ENCODE measurements around the gene A4GNT. TPM values are rescaled to one million over a fixed set of nuclear protein-coding genes. Genes with fewer than 3 reads are reported as not detected.
"Not testable (repeated sequence)": the region's sequence is repeated elsewhere in the genome, so short reads cannot be mapped to it uniquely, and the experiment has no call there.

A4GNT gene
- total RNA-seq, 1 donor from 2014 or later: not detected

DNA sequence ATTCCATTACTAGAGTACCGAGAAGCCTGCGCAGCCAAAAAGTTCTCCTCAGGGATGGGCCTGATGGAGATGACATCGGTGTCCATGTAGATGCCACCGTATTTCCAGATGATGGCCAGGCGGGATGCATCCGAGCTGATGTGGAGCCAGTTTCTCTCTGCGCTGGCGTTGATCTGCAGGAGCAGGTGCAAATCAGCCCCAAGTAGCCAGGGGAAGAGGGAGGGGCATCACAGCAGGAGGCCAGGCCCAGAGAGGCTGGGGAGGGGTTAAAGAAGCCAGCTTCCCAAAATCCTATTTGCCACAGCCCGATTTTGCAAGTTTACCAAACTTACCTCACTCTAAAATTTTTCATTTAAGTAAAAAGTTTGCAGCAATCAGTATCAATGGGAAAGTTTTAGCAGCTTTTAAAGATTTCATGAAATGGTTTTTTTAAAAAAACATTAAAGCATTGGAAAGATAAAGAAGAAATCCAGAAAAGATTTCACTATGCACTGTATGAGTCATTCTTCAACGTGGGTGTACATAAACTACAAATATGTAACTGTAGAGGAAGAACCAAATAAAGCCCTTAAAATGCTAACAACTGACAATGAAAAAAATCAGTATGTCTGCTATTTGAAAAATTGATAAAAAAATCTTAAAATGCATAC is 7.4 kb downstream of the A4GNT start:
- DNase-seq (ENCODE audit: missing footprints) (no peak), ATAC-seq (no peak)
- intact Hi-C loops (cut with DNase I): no loop called here

GRCh38 chr3:138124188-138124587 is 8.0 kb downstream of the A4GNT start:
- intact Hi-C loops (cut with DNase I): no loop called here
- ATAC-seq (no peak), DNase-seq (ENCODE audit: missing footprints) (no peak)

DNA sequence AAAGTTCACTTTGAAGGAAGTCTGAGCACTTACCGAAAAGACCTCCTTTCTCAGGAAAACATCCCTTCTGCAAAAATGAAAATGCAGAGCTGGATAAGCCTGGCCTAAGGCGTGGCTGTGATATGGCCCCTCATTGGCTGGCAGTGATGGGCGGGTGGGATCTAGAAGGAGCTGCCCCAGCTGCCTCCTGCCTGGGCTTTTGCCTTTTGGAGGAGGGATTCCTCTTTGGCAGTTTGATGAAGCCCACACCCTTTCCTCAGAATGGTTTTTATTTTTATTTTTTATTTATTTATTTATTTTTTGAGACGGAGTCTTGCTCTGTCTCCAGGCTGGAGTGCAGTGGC is 12.8 kb downstream of the A4GNT start:
- intact Hi-C loops (cut with DNase I): loop anchor here (5.0 kb wide), 1 partner anchor 68 kb away; the partner anchor contains the start of gene ARMC8
- ATAC-seq (no peak), DNase-seq (ENCODE audit: missing footprints) (no peak)

DNA sequence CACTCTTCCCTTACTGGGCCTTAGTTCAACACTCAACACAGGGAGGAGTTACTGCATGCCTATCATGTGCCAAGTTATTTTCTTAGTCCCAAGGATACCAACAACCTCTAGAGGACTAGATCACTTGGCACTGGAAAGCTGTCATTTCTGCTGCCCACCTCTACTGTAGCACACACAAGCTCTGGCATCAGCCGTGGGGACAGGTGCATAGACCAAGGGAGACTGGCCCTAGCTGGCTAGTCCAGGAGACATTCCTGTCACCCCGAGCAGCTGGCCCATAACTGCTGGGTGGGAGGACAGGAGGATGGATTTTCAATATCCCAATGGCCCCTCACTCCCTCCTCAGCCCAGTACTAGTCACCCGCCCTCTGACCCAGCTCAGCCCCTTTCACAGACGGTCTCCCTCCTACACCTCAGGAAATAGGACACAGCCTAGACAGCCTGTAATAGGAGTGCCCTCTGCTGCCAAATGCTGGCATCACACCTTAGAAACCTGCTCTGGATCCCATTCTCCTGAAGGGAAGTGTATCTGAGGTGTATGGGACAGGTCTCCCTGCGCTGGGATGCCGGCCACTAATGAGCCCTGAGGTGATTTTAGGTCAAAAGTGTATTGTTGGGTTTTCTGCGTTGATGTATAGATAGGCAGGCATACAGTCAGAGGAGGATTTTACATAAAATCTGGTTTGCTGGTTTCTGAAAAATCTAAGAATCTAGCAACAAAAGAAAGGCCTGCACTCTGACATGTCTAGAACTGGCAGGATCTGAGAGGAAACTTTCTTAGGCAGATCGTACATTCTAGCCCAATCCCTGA is 13.4 kb downstream of the A4GNT start:
- ATAC-seq (peak; percentile 58), DNase-seq (ENCODE audit: missing footprints) (no peak)
- intact Hi-C loops (cut with DNase I): loop anchor here (1.0 to 5.0 kb wide), 2 partner anchors 51 to 68 kb away; partner anchors contain the start of gene ARMC8

- intact Hi-C loops (cut with DNase I): loop anchor here (5.0 kb wide), 1 partner anchor 72 kb away; the partner anchor contains the start of gene ARMC8
- peak; percentile 86 for DNase-seq (ENCODE audit: missing footprints)
- peak; percentile 97 for ATAC-seq
These were observed 16.9 kb downstream of the A4GNT start, which contains the start of gene DZIP1L for GRCh38 chr3:138114988-138115971. TSS of gene DZIP1L (minus strand) at chr3:138115608. CDS start at chr3:138103971, 11,637 bp downstream.

DNA sequence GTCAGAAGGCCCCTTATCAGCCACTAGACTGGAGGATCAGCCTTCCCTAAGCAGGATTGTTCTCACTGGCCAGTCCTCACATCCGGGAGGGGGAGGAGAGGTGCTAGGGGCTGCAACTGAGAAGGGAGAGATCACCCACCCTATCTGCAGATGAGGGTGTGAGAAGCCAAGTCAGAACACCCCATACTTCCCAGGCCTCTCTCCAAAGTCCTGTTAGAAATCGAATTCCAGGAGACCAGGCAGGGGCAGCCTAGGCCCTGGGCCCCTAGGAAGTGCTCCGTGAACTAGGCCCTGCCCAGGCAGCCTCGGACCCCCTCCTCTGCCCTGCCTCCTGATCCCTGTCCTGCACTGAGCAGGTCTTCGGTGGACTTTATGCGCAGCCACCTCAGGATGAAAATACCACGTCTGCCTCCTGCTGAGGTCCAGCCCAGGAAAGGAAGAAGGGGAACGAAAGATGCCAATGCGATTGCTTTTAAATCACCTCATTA is 17.7 kb downstream of the A4GNT start:
- ATAC-seq: no peak
- intact Hi-C loops (cut with DNase I): no loop called here

GRCh38 chr3:138113326-138113725 is 18.9 kb downstream of the A4GNT start:
- intact Hi-C loops (cut with DNase I): no loop called here
- DNase-seq (ENCODE audit: missing footprints) (no peak), ATAC-seq (no peak)

More for the DNA sequence above, 17.7 kb downstream of the A4GNT start:
- no peak for DNase-seq (ENCODE audit: missing footprints)

DNA sequence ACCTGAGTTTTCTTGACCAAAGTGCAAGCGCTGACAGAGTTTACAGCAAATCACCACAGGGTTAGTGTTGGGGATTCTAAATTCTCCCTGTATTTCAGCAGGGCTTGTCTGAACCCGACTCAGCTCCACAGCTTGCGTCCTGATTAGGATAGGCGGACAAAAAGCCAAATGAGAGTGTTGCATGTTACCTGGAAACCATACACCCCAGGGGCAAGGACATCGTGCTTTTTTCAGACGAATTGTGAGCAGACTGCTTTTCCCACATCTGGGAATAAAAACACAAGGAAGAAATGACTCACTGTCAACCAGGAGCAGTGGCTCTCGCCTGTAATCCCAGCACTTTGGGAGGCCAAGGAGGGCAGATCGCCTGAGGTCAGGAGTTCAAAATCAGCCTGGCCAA is 19.8 kb downstream of the A4GNT start:
- intact Hi-C loops (cut with DNase I): no loop called here
- ATAC-seq (no peak), DNase-seq (ENCODE audit: missing footprints) (no peak)

- no peak for ATAC-seq
- no peak for DNase-seq (ENCODE audit: missing footprints)
- intact Hi-C loops (cut with DNase I): no loop called here
These were observed 26.6 kb downstream of the A4GNT start for GRCh38 chr3:138105598-138105997.

DNA sequence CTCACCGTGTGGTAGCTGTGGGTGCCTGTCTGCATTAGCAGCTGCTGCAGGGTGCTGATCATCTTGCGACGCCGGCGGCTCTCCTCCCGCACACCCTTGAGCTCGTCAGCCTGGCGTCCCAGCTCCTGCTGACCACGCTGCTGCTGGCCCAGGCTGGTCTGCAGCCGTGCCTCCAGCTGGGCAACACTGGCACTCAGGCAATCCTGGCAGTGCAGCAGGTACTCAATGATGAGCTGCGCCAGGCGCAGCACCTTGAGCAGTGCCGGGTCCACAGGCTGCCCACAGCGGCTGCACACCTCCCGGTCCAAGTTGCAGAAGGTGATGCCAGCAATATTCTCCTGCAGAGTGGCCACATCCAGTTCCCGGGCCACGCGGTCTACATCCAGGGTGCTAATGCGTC is 28.7 kb downstream of the A4GNT start:
- DNase-seq (ENCODE audit: missing footprints): no peak
- ATAC-seq: no peak
- intact Hi-C loops (cut with DNase I): no loop called here

GRCh38 chr3:138101351-138101940 is 30.7 kb downstream of the A4GNT start:
- DNase-seq (ENCODE audit: missing footprints); intact Hi-C loops (cut with DNase I); ATAC-seq: not testable (repeated sequence)

DNA sequence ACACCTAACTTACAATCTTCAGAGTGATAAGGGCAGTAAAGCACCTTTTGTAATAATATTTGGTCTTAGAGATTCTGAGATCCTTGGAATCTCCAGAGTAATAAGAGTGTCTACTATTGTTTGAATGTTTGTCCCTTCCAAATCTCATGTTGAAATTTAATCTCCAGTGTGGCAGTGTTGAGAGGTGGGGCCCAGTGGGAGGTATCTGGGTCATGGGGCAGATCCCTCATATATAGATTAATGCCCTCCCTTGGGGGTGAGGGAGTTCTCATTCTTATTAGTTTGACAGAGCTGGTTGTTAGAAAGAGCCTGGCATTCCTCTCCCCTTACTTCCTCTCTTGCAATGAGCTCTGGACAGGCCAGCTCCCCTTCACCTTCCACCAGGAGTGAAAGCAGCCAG is 32.8 kb downstream of the A4GNT start:
- DNase-seq (ENCODE audit: missing footprints) (no peak), ATAC-seq (no peak)
- intact Hi-C loops (cut with DNase I): no loop called here

GRCh38 chr3:138097192-138098172 is 34.7 kb downstream of the A4GNT start:
- intact Hi-C loops (cut with DNase I): no loop called here
- DNase-seq (ENCODE audit: missing footprints) (no peak), ATAC-seq (no peak)

DNA sequence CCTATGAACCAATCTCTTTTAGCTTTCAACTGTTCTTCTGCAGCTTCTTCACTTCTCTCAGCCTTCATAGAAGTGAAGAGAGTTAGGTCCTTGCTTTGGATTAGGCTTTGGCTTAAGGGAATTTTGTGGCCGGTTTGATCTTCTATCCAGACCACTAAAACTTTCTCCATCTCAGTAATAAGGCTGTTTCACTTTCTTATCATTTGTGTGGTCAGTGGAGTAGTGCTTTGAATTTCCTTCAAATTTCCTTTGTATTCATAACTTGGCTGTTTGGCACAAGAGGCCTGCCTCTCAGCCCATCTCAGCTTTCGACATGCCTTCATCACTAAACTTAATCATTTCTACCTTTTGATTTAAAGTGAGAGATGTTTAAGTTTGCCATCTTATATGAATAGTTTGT is 38.5 kb downstream of the A4GNT start:
- no peak for ATAC-seq
- no peak for DNase-seq (ENCODE audit: missing footprints)
- intact Hi-C loops (cut with DNase I): no loop called here

DNA sequence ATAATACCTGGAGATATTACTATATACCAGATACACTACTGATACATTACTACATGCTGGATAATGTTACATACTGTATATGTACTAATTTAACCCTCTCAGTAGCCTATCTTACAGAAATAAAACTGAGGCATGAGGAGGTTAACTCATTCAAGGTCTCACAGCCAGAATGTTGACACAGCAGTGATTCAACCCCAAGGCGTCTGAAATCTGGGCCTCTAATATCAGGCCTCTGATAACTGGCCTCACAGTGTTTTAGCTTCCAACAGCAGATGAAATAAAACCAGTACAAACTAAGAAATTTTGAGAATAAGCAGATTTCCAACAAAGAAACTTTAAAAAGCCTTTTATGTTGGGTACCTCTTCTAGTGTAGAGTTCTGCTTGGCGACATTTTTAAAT is 40.2 kb downstream of the A4GNT start:
- intact Hi-C loops (cut with DNase I): no loop called here
- DNase-seq (ENCODE audit: missing footprints): no peak
- ATAC-seq: no peak

DNA sequence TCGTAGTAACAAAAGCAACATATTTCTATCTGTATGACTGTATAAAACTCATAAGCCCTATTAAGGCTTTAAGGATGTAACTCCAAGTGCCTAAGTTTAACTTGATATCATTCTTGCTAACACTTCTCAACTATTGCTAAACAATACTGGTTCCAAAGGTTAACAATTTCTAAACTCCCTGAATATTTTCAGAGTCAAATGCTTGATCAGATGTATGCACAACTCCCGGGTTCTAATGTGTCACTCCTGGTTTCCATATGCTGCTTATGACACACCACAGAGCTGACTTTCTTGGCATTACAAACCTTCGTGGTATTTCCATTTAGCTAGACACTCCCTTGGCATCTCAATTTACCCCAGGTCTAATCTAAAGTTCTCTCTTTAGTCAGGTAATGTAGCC is 43.1 kb downstream of the A4GNT start:
- ATAC-seq: no peak
- DNase-seq (ENCODE audit: missing footprints): no peak
- intact Hi-C loops (cut with DNase I): no loop called here

- DNase-seq (ENCODE audit: missing footprints); ATAC-seq; intact Hi-C loops (cut with DNase I): not testable (repeated sequence)
These were observed 46.4 kb downstream of the A4GNT start for GRCh38 chr3:138085745-138086144.

All from Right ventricle myocardium inferior (tissue), 1 donor.